HS-27A (cell line): ENCODE measurements around the gene MFSD11.
"Not testable (repeated sequence)": the region's sequence is repeated elsewhere in the genome, so short reads cannot be mapped to it uniquely, and the experiment has no call there.

ENCODE experiments used
- DNase-seq: peaks from one replicate; pipeline ENCODE4 v3.0.0-alpha.2; 2012; ENCODE audit warnings: low read depth, missing footprints

MFSD11 gene

DNA sequence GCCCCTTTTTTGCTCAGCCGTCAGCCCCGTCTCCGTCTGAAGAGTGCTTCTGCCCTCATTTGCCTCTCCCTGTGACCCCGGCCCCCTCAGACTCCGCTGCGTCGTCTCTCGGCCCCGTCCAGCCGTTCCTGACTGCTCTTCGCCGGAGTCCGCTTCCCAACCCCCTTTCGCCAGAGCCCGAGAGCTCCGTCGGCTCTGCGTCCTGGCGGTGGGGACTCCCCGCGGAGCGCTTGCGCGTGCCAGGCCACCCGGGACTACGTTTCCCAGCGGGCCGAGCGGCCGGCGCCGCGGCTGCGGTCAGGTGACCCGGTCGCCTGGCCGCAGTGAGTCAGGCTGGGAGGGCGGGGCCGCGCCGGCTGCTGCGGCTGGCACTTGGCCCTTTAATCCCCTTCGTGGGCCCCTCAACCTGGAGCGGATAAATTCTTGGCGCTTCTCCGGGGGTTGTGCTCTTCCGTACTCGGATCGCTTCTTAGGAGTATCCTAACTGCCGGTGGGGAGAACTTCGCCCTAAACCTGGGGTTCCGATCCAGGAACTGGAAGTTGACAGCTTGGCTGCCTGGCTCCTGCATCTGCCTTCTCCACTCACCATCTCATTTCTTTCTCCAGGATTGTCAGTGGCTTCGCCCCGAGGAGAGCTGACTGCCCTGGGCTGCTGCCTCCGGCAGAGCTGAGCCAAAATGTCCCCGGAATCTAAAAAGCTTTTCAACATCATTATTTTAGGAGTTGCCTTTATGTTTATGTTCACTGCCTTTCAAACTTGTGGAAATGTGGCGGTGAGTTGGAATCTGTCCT lies at the start of gene MFSD11:
Gene MFSD11, plus strand, starts transcription at position 444 of the 792 bp plus-strand sequence. Its CDS starts 234 bp downstream, at position 678.
- no peak for DNase-seq

DNA sequence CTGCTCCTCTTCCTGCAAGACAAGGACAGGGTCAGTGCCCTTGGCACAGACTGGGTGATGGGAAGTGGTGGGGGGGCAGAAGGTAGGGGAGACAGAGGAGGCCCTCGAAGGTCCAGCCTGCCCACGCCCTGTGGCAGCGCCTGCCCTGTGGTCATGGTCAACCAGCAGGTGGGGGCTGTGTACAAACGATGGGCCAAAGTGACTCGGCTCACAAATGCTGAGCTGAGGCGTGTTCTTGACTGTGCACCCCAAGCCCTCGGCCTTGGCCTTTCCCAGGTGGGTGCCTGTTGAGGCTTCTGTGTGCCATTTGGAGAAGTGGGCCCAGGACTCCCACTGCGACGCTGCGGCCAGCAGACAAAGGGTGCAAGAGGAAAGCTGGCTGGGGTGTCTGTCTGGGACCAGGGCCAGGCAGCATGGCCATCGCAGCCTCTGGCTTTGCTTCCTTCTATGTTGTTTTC lies 49.7 kb upstream of the MFSD11 start:
- DNase-seq, result no peak

GRCh38 chr17:76689859-76690258 lies 48.1 kb upstream of the MFSD11 start:
- no peak for DNase-seq

DNA sequence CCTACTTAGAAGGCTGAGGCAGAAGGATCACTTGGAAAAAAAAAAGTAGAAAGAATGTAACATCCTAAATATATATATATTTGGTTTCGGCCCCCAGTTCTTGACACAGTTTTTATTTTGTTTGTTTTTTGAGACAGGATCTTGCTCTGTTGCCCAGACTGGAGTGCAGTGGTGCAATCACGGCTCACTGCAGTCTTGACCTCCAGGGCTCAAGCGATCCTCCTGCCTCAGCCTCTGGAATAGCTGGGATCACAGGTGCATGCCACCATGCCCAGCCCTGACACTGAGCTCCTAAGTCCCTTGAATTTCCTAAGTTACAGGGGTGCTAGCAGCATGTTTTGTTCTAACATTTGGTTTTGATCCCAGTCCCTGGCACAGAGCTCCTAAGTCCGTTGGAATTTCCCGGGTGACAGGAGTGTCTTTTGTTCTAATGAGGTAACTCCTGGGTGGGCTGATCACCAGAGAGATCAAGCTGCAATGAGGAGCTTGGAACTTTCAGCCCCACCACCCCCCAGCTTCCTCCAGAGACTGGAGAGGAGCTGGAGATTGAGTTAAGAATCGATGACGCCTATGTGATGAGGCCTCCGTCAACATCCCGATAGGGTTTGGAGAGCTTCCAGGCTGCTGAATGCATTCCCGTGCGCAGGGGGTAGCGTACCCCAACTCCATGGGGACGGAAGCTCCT lies 47.2 kb upstream of the MFSD11 start:
- DNase-seq, result no peak

- DNase-seq, result no peak
Observed at GRCh38 chr17:76691379-76692191, 46.3 kb upstream of the MFSD11 start.

DNA sequence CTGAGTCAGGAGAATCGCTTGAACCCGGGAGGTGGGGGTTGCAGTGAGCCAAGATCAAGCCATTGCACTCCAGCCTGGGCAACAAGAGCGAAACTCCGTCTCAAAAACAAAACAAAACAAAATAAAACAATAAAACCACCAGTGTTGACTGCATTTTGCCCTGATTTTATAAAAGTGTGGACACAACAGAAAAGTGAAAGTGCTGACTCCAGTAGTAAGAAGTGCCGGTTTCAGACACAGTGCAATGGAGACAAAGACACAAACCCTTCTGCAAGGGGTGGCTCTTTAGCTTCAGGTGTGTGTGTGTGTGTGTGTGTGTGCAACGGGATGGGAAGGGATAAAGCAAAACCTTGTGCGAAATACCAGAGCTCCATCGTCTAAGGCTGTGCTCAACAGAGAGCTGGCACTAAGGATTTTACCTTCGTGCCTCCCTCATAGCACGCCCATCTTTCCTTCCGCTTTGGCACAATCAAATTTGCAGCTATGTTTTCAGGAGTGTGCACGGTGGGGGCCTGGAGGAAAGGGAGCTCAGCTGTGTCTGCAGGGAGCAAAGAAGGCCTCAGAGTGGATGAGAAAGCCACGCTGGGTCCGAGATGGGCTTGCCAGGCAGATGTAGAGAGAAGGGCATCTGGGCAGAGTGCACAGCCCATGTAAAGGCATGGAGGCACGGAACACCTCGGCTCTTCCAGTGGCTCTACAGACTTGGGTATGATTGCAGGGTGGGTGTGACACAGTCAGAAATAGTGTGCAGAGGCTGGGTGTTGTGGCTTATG lies 42.7 kb upstream of the MFSD11 start:
- no peak for DNase-seq

- no peak for DNase-seq
Observed at GRCh38 chr17:76696763-76697701, 40.9 kb upstream of the MFSD11 start.

DNA sequence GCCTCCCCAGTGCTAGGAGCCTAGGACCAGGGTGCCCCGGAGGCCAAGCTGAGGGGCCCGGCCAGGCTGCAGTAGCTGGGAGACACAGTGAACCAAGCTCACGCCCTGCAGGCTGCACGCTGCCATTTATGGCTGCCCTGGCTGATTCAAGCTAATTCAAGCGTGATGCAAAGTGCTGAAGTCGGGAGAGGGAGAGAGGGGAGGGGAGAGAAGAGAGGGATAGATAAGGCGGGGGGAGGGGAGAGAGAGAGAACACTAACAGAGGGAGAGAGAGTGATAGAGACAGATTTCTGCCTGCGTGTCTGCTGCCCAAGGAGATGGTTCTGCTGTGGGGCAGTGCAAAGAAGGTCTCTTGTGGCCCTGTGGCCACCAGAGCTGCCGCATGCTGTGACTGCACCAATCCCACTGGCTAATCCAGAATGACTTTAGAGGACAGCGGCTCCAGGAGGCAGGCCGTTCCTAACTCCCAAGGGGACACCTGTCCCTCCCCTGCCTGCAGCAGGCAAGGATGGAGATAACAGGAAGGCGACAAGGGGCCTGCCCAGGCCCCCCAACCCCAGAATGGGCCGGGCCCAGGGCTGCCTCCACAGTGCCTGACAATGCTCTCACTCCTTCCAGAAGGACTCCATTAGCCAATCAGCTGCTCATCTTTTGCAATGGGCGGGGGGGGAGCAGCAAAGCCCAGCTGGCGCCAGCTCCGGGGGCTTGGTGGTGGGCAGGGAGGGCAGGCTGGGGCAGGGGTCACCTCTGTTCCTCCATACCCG lies 40.0 kb upstream of the MFSD11 start:
- no peak for DNase-seq

DNA sequence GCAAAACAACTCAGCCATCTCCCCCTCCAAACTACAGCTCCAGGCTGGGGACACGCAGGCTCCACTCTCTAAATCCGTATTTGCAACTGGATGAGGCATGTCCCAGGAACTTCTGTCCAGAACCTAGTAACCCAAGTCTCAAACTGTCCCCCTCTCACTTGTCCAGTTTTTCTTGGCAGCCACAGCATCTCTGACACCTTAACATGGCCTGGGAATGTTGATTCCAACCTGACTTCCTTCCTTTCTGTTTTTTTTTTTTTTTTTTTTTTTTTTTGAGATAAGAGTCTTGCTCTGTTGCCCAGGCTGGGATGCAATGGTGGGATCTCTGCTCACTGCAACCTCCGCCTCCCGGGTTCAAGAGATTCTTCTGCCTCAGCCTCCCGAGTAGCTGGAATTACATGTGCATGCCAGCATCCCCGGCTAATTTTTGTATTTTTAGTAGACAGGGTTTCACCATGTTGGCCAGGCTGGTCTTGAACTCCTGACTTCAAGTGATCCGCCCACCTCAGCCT lies 39.4 kb upstream of the MFSD11 start:
- not testable (repeated sequence) for DNase-seq

DNA sequence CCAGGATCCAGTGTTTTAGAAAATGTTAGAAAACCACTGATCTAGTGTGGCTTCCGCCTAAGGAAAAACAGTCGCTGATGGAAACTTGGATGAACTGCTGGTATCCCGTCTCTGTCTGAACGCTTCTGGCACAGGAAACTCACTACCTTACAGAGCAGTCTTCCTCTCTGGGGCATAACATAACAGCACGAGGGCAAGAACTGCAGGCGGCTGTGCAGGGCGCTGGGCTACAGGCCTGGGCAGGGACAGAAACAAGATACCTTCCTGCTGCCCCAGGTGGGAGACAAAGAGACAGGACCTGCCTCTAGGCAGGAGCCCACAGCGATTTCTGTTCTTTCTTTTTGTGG lies 37.7 kb upstream of the MFSD11 start:
- DNase-seq, result no peak

GRCh38 chr17:76700617-76701470 lies 37.1 kb upstream of the MFSD11 start:
- no peak for DNase-seq

- DNase-seq, result no peak
Observed at GRCh38 chr17:76701471-76701967, 36.4 kb upstream of the MFSD11 start.

DNA sequence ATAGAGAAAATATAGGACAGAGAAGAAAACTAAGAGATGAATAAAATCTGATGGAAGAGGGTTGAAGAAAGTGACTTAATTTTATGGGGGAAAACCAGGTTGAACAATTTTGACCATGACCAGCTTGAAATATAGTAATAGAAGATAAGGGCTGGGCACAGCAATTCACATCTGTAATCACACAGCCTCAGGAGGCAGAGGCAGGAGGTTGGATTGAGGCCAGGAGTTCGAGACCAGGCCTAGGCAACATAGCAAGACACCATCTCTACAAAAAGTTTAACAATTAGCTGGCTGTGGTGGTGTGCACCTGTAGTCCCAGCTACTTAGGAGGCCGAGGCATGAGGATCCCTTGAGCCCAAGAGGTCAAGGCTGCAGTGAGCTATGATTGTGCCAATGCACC lies 35.8 kb upstream of the MFSD11 start:
- no peak for DNase-seq

- DNase-seq, result no peak
Observed at GRCh38 chr17:76702941-76703637, 34.8 kb upstream of the MFSD11 start.

DNA sequence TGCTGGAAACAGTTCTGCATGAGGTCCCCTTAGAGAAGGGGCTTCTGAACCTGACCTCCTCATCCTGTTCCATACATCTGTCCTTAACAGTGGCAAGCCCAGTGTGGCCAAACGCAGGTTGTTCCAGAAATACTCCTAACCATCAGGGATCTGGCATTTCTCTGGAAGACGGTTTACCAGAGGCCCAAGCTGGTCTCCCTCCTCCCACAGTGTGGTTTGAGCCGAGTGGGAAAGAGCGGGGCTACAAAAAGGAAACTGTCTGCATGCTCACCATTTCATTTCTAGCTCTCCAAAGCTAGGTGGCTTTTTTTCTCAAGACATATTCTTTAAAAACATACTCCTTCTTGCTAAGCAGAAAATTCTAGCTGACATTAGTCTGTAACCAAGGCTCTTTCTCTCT lies 33.1 kb upstream of the MFSD11 start:
- DNase-seq, result no peak

DNA sequence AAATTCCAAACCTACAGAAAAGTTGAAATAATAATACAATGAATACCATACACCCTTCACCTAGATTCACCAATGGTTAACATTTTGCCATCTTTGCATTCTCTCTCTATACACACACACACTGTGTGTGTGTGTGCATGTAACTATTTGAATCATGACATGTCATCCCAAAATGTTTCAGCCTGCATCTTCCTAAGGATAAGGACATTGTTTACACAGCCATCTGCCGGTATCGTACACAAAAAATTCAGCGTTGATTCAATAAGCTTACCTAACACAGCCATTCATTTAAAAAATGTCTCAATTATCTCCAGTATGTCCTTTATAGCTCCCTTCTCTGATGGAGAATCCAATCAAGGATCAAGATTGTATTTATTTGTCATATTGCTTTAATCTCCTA lies 31.1 kb upstream of the MFSD11 start:
- no peak for DNase-seq

DNA sequence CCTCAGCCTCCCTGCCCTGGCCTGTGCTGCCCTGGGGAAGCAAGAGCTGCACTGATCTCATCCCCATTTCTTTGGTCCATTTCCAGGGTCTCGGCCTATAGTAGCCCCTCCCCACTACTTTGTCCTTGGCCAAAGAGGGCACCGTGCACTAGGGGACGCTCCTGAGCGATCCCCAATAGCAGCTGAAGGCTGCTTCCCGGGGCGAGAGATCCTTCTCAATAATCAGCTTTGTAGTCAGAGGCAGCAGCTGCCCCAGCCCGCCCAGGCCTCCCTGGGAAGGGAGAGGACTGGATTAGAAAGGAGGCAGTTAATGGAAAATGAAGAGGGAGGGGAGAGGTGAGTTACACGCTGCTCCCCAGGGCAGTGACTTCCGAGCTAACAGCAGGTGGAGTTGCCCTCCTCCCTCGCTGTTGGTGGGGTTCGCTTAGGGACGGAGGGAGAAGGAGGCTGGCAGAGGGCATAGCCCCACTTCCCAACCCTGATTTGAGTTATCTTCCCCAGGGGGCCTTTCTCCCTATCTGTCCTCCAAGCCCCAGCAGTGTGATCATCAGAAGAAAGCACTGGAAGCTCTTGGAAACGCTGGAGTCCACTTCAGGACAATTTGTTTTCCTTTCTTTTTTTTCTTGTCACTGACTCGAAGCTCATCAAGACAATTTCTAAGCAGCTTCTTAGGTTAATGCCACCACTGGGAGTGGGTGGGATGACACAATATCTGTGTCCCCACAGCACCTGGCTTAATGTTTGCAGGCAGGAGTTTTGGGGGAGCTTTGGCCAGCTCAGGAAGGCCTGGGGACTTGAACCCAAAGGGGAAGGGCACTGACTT lies 29.7 kb upstream of the MFSD11 start:
- DNase-seq, result no peak
